ENCODE data around the gene RTN4RL2. TPM values are rescaled to one million over a fixed set of nuclear protein-coding genes. Genes with fewer than 3 reads are reported as not detected.

Gene RTN4RL2
- total RNA-seq, 1 experiment from 2014 or later, result 15.5 TPM

DNA sequence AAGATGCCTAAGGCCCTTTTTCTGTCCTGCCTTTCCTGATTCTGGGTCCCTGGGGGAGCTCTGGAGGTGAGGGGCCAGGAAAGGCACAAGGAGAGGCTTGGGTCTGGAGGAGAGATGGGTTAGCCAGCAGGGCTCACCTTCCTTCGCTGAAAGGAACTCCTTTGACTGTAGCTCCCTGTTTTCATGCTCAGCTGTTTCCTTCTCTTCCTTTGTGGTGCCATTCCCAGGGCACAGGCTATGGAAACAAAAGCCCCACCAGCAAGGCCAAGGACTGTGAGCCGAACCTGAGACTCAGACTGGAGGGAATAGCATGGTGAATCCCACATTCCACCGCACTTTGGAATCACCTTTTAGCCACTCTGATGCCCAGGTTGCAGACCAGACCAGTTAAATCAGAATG is 43.9 kb upstream of the RTN4RL2 start:
- Mint-ChIP-seq H3K36me3 (peaks cover 53% of the 10 kb centered on the region), H3K9me3 (no peaks in the 10 kb centered on the region), H3K4me3 (no peak overlapping the region), H3K4me1 (0 out of 2 replicates have a peak, but pooled peaks cover 4% of the 10 kb centered on the region), H3K27me3 (ENCODE audit: low read depth) (no peaks in the 10 kb centered on the region), H3K27ac (no peak overlapping the region)
- POLR2A ChIA-PET, result no interaction called here
- DNase-seq (ENCODE audit: low spot score) (no peak), ATAC-seq (no peak)
- CTCF ChIA-PET, result no interaction called here
- TF ChIP-seq CREB1 (CRISPR knock-in tag; IDR thresholded peaks at IDR 0.05) (no peak), MXD4 (CRISPR knock-in tag; IDR thresholded peaks at IDR 0.05; ENCODE audit: borderline replicate concordance) (no peak), GRHL2 (CRISPR knock-in tag; IDR thresholded peaks at IDR 0.05; ENCODE audit: insufficient replicate concordance, severe bottlenecking) (no peak), ERG (CRISPR knock-in tag; IDR thresholded peaks at IDR 0.05) (no peak), CBFB (CRISPR knock-in tag; IDR thresholded peaks at IDR 0.05; ENCODE audit: low read depth) (no peak), FOXP1 (CRISPR knock-in tag; IDR thresholded peaks at IDR 0.05; ENCODE audit: borderline replicate concordance) (no peak), OVOL2 (CRISPR knock-in tag; IDR thresholded peaks at IDR 0.05; ENCODE audit: borderline replicate concordance) (no peak), EMX1 (CRISPR knock-in tag; IDR thresholded peaks at IDR 0.05) (no peak), AR (CRISPR knock-in tag; IDR thresholded peaks at IDR 0.05) (no peak), NR2C2 (CRISPR knock-in tag; IDR thresholded peaks at IDR 0.05) (no peak), RELA (CRISPR knock-in tag; IDR thresholded peaks at IDR 0.05; ENCODE audit: borderline replicate concordance) (no peak), ETV6 (CRISPR knock-in tag; IDR thresholded peaks at IDR 0.05) (no peak), ELF4 (CRISPR knock-in tag; IDR thresholded peaks at IDR 0.05; ENCODE audit: low read depth) (no peak), RORB (CRISPR knock-in tag; IDR thresholded peaks at IDR 0.05) (no peak)
- TF ChIP-seq, protein P1, sequence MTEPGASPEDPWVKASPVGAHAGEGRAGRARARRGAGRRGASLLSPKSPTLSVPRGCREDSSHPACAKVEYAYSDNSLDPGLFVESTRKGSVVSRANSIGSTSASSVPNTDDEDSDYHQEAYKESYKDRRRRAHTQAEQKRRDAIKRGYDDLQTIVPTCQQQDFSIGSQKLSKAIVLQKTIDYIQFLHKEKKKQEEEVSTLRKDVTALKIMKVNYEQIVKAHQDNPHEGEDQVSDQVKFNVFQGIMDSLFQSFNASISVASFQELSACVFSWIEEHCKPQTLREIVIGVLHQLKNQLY (CRISPR knock-in tag; IDR thresholded peaks at IDR 0.05), result no peak
- TF ChIP-seq, protein P2, sequence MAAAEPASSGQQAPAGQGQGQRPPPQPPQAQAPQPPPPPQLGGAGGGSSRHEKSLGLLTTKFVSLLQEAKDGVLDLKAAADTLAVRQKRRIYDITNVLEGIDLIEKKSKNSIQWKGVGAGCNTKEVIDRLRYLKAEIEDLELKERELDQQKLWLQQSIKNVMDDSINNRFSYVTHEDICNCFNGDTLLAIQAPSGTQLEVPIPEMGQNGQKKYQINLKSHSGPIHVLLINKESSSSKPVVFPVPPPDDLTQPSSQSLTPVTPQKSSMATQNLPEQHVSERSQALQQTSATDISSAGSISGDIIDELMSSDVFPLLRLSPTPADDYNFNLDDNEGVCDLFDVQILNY (CRISPR knock-in tag; IDR thresholded peaks at IDR 0.05), result no peak
- TF ChIP-seq, protein P3, sequence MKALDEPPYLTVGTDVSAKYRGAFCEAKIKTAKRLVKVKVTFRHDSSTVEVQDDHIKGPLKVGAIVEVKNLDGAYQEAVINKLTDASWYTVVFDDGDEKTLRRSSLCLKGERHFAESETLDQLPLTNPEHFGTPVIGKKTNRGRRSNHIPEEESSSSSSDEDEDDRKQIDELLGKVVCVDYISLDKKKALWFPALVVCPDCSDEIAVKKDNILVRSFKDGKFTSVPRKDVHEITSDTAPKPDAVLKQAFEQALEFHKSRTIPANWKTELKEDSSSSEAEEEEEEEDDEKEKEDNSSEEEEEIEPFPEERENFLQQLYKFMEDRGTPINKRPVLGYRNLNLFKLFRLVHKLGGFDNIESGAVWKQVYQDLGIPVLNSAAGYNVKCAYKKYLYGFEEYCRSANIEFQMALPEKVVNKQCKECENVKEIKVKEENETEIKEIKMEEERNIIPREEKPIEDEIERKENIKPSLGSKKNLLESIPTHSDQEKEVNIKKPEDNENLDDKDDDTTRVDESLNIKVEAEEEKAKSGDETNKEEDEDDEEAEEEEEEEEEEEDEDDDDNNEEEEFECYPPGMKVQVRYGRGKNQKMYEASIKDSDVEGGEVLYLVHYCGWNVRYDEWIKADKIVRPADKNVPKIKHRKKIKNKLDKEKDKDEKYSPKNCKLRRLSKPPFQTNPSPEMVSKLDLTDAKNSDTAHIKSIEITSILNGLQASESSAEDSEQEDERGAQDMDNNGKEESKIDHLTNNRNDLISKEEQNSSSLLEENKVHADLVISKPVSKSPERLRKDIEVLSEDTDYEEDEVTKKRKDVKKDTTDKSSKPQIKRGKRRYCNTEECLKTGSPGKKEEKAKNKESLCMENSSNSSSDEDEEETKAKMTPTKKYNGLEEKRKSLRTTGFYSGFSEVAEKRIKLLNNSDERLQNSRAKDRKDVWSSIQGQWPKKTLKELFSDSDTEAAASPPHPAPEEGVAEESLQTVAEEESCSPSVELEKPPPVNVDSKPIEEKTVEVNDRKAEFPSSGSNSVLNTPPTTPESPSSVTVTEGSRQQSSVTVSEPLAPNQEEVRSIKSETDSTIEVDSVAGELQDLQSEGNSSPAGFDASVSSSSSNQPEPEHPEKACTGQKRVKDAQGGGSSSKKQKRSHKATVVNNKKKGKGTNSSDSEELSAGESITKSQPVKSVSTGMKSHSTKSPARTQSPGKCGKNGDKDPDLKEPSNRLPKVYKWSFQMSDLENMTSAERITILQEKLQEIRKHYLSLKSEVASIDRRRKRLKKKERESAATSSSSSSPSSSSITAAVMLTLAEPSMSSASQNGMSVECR (CRISPR knock-in tag; IDR thresholded peaks at IDR 0.05; ENCODE audit: borderline replicate concordance), result no peak
- TF ChIP-seq, protein P4, sequence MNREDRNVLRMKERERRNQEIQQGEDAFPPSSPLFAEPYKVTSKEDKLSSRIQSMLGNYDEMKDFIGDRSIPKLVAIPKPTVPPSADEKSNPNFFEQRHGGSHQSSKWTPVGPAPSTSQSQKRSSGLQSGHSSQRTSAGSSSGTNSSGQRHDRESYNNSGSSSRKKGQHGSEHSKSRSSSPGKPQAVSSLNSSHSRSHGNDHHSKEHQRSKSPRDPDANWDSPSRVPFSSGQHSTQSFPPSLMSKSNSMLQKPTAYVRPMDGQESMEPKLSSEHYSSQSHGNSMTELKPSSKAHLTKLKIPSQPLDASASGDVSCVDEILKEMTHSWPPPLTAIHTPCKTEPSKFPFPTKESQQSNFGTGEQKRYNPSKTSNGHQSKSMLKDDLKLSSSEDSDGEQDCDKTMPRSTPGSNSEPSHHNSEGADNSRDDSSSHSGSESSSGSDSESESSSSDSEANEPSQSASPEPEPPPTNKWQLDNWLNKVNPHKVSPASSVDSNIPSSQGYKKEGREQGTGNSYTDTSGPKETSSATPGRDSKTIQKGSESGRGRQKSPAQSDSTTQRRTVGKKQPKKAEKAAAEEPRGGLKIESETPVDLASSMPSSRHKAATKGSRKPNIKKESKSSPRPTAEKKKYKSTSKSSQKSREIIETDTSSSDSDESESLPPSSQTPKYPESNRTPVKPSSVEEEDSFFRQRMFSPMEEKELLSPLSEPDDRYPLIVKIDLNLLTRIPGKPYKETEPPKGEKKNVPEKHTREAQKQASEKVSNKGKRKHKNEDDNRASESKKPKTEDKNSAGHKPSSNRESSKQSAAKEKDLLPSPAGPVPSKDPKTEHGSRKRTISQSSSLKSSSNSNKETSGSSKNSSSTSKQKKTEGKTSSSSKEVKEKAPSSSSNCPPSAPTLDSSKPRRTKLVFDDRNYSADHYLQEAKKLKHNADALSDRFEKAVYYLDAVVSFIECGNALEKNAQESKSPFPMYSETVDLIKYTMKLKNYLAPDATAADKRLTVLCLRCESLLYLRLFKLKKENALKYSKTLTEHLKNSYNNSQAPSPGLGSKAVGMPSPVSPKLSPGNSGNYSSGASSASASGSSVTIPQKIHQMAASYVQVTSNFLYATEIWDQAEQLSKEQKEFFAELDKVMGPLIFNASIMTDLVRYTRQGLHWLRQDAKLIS (CRISPR knock-in tag; IDR thresholded peaks at IDR 0.05; ENCODE audit: borderline replicate concordance), result no peak
- TF ChIP-seq, protein P5, sequence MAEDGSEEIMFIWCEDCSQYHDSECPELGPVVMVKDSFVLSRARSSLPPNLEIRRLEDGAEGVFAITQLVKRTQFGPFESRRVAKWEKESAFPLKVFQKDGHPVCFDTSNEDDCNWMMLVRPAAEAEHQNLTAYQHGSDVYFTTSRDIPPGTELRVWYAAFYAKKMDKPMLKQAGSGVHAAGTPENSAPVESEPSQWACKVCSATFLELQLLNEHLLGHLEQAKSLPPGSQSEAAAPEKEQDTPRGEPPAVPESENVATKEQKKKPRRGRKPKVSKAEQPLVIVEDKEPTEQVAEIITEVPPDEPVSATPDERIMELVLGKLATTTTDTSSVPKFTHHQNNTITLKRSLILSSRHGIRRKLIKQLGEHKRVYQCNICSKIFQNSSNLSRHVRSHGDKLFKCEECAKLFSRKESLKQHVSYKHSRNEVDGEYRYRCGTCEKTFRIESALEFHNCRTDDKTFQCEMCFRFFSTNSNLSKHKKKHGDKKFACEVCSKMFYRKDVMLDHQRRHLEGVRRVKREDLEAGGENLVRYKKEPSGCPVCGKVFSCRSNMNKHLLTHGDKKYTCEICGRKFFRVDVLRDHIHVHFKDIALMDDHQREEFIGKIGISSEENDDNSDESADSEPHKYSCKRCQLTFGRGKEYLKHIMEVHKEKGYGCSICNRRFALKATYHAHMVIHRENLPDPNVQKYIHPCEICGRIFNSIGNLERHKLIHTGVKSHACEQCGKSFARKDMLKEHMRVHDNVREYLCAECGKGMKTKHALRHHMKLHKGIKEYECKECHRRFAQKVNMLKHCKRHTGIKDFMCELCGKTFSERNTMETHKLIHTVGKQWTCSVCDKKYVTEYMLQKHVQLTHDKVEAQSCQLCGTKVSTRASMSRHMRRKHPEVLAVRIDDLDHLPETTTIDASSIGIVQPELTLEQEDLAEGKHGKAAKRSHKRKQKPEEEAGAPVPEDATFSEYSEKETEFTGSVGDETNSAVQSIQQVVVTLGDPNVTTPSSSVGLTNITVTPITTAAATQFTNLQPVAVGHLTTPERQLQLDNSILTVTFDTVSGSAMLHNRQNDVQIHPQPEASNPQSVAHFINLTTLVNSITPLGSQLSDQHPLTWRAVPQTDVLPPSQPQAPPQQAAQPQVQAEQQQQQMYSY (CRISPR knock-in tag; IDR thresholded peaks at IDR 0.05), result no peak

Data from WTC11 (cell line).